Right cardiac atrium (tissue), 5 donors: ENCODE data around the gene CNN2. TPM values are rescaled to one million over a fixed set of nuclear protein-coding genes. Genes with fewer than 3 reads are reported as not detected.
A peak's percentile ranks its signal among the peaks of the same experiment; 100 is the strongest.

Experiments
- ATAC-seq, 2 donors: fragments of 200-7000 bp; cut with Tn5 transposase; one replicate each; pipeline versions ENCODE4 v1.8.0 to v1.9.1; 2020; ENCODE audit warnings: moderate library complexity in 2 of 2, mild to moderate bottlenecking in 1 of 2
- DNase-seq, 3 donors: peaks; one replicate each; pipeline ENCODE4 v3.0.0-alpha.2; 2020
- H3K27ac ChIP-seq: one replicate; pipeline ENCODE4 v1.5.1; 2013; ENCODE audit warnings: mild to moderate bottlenecking, low read length, control low read depth, moderate library complexity
- H3K27me3 ChIP-seq: one replicate; pipeline ENCODE4 v1.6.1; 2013; ENCODE audit not compliant: control insufficient read depth, insufficient read depth
- H3K4me1 ChIP-seq: one replicate; pipeline ENCODE4 v1.6.1; 2013; ENCODE audit warnings: low read length; ENCODE audit not compliant: control insufficient read depth, insufficient read depth
- H3K4me3 ChIP-seq: one replicate; pipeline ENCODE4 v1.5.1; 2013; ENCODE audit warnings: low read length, control low read depth
- H3K9me3 ChIP-seq: one replicate; pipeline ENCODE4 v1.6.1; 2013; ENCODE audit warnings: low read length; ENCODE audit not compliant: control insufficient read depth
- WGBS: extraction: QIAGEN DNeasy Blood & Tissue Kit; methylation state at CpG from one replicate; pipeline ENCODE4 v1.1.7; 2013; 5-methylcytosine and 5-hydroxymethylcytosine counted together
- intact Hi-C, 4 donors: fragments of 100-400 bp; cut with DNase I; formaldehyde crosslinking; loops; one replicate each; pipeline versions ENCODE4 v1.11.0 to v1.14.0; 2022 to 2023
- long read RNA-seq, 4 donors: library from polyadenylated mRNA; unstranded; transcript quantifications; one replicate each; pipeline ENCODE4 v2.0.0, GENCODE V29; 2020 to 2021
- polyA plus RNA-seq: library from polyadenylated mRNA; stranded (reverse); fragments of 200-250 nt; gene quantifications from one replicate; pipeline ENCODE4 v1.2.3, GENCODE V29; 2013
- total RNA-seq, 4 donors: library from RNA; stranded (reverse); fragmentation: NEBNext Ultra II Directional; extraction: Animal tissue kit (Norgen Biotek cat#: 25700); gene quantifications; one replicate each; pipeline ENCODE4 v1.2.1, GENCODE V29; 2021
- donor health status: healthy with polysubstance abuse.
- donor health status: DM: no; HTN: yes; CAD: no.
- donor health status: DM: no; HTN: no; CAD: no.
- donor health status: DM: no; HTN: yes; CAD: no; lungs with severe emphysema.
- donor health status: DM: yes; HTN: yes; CAD: no.

CNN2 gene
- 10 to 100 TPM; 57.4 to 75.9 (median 63.8) TPM for total RNA-seq
- 52.1 TPM for polyA plus RNA-seq
- long read RNA-seq, donor 1, transcript CNN2-206 (1 exons, 2,266 nt): minor isoform, 10 of 88 reads
- long read RNA-seq, donor 1, transcript CNN2-201 (7 exons, 2,179 nt): major isoform, 74 of 88 reads
- long read RNA-seq, donor 1, partial matches to known transcripts: 2 of 88 reads
- long read RNA-seq, donor 1, other reads (novel, unspliced or antisense): 0 of 88 reads
- long read RNA-seq, donor 2, transcript CNN2-201 (7 exons, 2,179 nt): major isoform, 31 of 39 reads
- long read RNA-seq, donor 2, partial matches to known transcripts: 1 of 39 reads
- long read RNA-seq, donor 2, other reads (novel, unspliced or antisense): 4 of 39 reads
- long read RNA-seq, donor 3, transcript CNN2-201 (7 exons, 2,179 nt): major isoform, 246 of 304 reads
- long read RNA-seq, donor 3, transcript CNN2-208 (6 exons, 828 nt): minor isoform, 5 of 304 reads
- long read RNA-seq, donor 3, transcript CNN2-206 (1 exons, 2,266 nt): minor isoform, 15 of 304 reads
- long read RNA-seq, donor 3, partial matches to known transcripts: 10 of 304 reads
- long read RNA-seq, donor 3, other reads (novel, unspliced or antisense): 24 of 304 reads
- long read RNA-seq, donor 4, transcript CNN2-201 (7 exons, 2,179 nt): major isoform, 49 of 58 reads
- long read RNA-seq, donor 4, partial matches to known transcripts: 0 of 58 reads
- long read RNA-seq, donor 4, other reads (novel, unspliced or antisense): 5 of 58 reads

DNA sequence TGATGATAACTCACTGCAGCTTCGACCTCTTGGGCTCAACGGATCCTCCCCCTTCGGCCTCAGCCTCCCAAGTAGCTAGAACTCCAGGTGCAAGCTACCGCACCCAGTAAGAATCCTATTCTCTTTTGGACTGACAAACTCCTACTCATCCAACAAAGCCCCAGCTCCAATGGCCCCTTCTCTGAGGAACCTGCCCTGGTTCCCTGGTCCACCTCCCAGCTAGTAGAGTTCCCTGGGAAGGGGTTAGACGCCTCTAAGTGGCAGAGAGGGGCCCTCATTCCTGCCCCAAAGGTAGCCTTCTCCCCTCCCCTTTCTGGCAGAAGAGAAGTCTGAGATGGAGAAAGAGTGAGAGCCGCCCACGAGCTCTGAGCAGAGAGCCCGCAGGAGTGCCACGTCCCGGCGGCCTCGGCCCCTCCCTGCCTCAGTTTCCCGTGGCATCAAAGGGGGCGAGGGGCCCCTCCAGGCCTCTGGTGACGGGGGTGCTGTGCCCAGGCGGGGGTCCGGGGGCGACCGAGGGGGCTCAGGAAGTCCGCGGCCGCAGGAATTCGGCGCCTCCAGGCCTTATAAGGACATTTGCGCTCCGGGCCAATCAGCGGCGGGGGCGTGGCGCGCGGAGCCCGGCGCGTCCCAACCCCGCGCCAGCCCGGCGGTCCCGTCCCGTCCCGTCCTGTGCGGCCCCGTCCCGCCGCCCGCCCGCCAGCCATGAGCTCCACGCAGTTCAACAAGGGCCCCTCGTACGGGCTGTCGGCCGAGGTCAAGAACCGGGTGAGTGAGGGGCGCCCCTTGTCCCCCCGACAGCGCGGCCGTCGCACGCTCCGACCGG, at the start of gene CNN2:
Gene CNN2 (plus strand): TSS at position 649 of the 823 bp plus-strand sequence. CDS start 54 bp downstream, at position 703.
- intact Hi-C loops: loop anchor here in 2 of 4 donors (5.0 to 10.0 kb wide), 2 partner anchors 76 to 79 kb away; partner anchors contain the start of gene GPX4 (in 2 of the 2)

DNA sequence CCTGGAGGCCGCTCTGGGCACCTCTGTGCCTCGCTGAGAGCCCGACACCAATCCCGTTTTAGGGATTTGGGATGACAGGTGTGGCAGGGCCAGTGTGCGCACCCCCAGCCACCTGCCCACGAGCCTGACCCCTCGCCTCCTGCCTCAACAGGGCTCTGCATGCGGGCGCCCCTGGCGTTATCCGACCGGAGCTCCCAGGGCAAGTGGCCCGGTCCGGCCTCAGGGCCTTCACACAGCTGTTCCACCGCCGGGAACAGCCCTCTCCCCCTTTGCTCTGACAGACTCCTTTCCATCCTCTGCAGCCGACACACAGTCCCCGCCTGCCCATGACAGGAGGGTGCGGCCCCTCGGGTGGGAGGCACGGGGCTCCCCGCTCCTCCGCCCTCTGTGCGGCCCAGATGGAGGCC, 49.3 kb upstream of the CNN2 start:
- H3K27ac ChIP-seq: no peak overlapping the region
- no peaks in the 10 kb centered on the region for H3K27me3 ChIP-seq
- H3K9me3 ChIP-seq: no peaks in the 10 kb centered on the region
- peak in 1 of 2 donors; percentile 18 for ATAC-seq
- WGBS: 83% methylated on average over 24 of the region's 24 CpGs
- no peak overlapping the region for H3K4me3 ChIP-seq
- intact Hi-C loops: no loop called here
- peak in 1 of 3 donors; percentile 37 for DNase-seq
- H3K4me1 ChIP-seq: no peaks in the 10 kb centered on the region

More for the DNA sequence above, at the start of gene CNN2:
- DNase-seq (peak; percentile 82 to 93 (median 93)), ATAC-seq (peak; percentile 83 to 86)
- Histone ChIP-seq H3K4me1 (no peaks in the 10 kb centered on the region), H3K9me3 (no peaks in the 10 kb centered on the region), H3K27me3 (no peaks in the 10 kb centered on the region), H3K4me3 (peak within 1 kb of the TSS; percentile 58), H3K27ac (peak within 1 kb of the TSS; percentile 73)
- WGBS: 5% methylated on average over 63 of the region's 63 CpGs

DNA sequence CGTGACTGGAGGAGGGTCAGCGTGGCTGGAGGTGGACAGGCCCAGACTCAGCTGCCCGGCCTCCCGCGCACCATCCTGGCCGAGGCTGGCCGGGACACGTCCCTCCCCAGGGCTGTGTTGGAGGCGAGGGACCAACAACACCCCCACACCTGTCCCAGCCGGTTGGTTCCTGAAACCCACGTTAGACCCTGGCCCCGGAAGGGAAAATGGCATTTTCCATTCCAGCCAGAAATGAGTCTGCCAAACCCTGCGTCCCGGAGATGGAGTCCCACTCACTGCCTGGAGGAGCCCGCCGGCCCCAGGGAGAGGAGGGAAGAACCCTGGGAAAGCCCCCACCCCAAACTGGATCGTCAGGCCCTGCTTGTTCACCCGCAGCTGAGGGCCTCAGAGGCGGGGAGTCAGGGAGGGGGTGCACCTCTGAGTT, 47.1 kb upstream of the CNN2 start:
- H3K4me3 ChIP-seq: no peak overlapping the region
- intact Hi-C loops: no loop called here
- H3K9me3 ChIP-seq: no peaks in the 10 kb centered on the region
- no peak overlapping the region for H3K27ac ChIP-seq
- no peaks in the 10 kb centered on the region for H3K27me3 ChIP-seq
- ATAC-seq (no peak), DNase-seq (no peak)
- no peaks in the 10 kb centered on the region for H3K4me1 ChIP-seq
- WGBS: 65% methylated on average over 19 of the region's 19 CpGs

DNA sequence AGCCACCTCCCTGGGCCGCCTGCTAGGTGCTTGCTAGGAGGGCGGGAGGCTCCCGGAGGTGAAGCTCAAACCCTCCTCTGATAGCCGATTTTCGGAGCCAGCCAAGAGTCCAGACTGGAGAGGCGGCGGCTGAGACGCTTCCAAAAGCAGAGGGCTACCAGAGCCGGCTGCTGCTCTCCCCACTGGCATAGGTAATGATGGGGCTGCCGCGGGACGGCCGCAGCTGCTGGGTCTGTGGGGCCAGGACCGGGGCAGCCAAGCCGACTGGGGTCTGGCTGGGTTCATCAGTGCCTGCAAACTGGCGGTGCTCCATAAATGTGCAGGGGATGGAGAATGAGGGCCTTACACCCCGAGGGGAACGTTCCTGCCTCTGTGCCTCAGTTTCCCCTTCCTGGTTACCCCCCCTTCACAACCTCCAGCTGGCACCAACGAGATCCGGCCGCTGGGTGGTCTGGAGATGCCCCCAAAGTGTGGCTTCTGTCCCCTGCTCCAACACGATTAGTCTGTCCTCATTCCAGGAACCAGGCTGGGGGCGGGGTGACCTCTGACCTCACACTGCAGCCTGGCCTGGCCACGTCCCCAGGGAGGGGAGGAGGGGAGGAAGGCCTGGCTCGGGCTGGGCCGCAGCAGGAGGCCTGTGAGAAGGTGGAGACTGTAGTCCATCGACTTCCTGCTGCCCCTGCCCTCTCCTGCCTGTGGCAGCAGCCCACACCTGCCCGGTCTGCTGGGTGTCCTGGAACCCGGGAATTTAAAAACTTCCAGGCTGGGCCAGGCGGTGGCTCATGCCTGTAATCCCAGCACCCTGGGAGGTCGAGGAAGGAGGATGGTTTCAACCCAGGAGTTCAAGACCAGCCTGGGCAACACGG, 46.0 kb upstream of the CNN2 start:
- WGBS: 27% methylated on average over 32 of the region's 32 CpGs
- DNase-seq (peak in 1 of 3 donors; percentile 72), ATAC-seq (no peak)
- intact Hi-C loops: loop anchor here in 2 of 4 donors (10.0 kb wide), 2 partner anchors 206 to 216 kb away; no protein-coding TSS in a partner anchor
- no peaks in the 10 kb centered on the region for H3K27me3 ChIP-seq
- H3K4me1 ChIP-seq: no peaks in the 10 kb centered on the region
- H3K9me3 ChIP-seq: no peaks in the 10 kb centered on the region
- no peak overlapping the region for H3K27ac ChIP-seq
- H3K4me3 ChIP-seq: no peak overlapping the region

DNA sequence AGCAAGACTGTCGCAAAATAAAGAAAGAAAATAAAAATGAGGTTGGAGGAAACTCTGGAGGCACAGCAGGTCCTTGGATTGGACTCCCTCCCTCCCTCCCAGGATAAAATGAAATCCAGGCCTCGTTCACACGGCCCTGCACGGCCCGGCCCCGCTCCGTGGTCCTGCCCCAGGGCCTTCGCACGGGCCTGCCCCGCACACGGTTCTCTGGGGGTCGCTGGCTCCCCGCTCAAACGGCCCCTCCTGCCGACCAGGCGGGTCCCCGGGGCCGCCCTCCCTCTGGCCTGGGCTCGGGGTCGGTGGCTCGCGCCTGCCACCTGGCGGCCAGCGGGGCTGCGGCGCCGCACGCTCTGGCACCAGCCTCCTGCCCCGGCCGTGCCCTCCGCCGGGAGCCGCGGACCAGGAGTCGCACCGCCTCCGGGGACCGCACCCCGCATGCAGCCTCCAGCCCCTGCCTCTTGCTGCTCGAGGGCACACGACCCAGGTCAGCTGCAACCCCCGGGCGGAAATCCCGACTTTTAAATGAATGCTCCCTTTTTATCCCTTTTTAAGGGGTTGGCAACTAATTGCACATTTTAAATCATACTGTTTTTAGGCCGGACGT, 43.7 kb upstream of the CNN2 start:
- Histone ChIP-seq H3K27ac (no peak overlapping the region), H3K4me3 (no peak overlapping the region), H3K9me3 (no peaks in the 10 kb centered on the region), H3K27me3 (no peaks in the 10 kb centered on the region), H3K4me1 (no peaks in the 10 kb centered on the region)
- ATAC-seq (peak; percentile 81 to 82), DNase-seq (peak; percentile 64 to 90 (median 90))
- intact Hi-C loops: loop anchor here (1.0 to 10.0 kb wide), 7 partner anchors 58 to 218 kb away; no protein-coding TSS in a partner anchor
- 1% methylated on average over 46 of the region's 46 CpGs for WGBS

- intact Hi-C loops: loop anchor here in 2 of 4 donors (10.0 kb wide), 2 partner anchors 210 to 220 kb away; no protein-coding TSS in a partner anchor
Measured at GRCh38 chr19:984165-984967, 42.0 kb upstream of the CNN2 start, which contains the start of gene WDR18. WDR18 (plus strand) TSS chr19:984345; CDS start chr19:984354, 9 bp downstream.

GRCh38 chr19:986083-986482, 40.3 kb upstream of the CNN2 start:
- H3K27me3 ChIP-seq: no peaks in the 10 kb centered on the region
- H3K9me3 ChIP-seq: no peaks in the 10 kb centered on the region
- H3K4me1 ChIP-seq: no peaks in the 10 kb centered on the region
- no peak overlapping the region for H3K4me3 ChIP-seq
- intact Hi-C loops: loop anchor here in 2 of 4 donors (10.0 kb wide), 2 partner anchors 211 to 221 kb away; no protein-coding TSS in a partner anchor
- DNase-seq (peak in 1 of 3 donors; percentile 38), ATAC-seq (no peak)
- 94% methylated on average over 14 of the region's 14 CpGs for WGBS
- H3K27ac ChIP-seq: no peak overlapping the region

More at GRCh38 chr19:984165-984967, 42.0 kb upstream of the CNN2 start, which contains the start of gene WDR18:
- H3K27me3 ChIP-seq: no peaks in the 10 kb centered on the region
- peak within 1 kb of the TSS; percentile 92 for H3K4me3 ChIP-seq
- peak; percentile 95 to 96 for ATAC-seq
- peak within 1 kb of the TSS; percentile 84 for H3K27ac ChIP-seq
- WGBS: under 1% methylated on average over 78 of the region's 78 CpGs
- H3K4me1 ChIP-seq: no peaks in the 10 kb centered on the region
- DNase-seq: peak; percentile 95 to 98 (median 98)
- H3K9me3 ChIP-seq: no peaks in the 10 kb centered on the region

- no peaks in the 10 kb centered on the region for H3K4me1 ChIP-seq
- no peaks in the 10 kb centered on the region for H3K27me3 ChIP-seq
- no peak overlapping the region for H3K27ac ChIP-seq
- H3K9me3 ChIP-seq: no peaks in the 10 kb centered on the region
- WGBS: 82% methylated on average over 14 of the region's 14 CpGs
- DNase-seq: peak in 1 of 3 donors; percentile 36
- no peak for ATAC-seq
- intact Hi-C loops: loop anchor here in 2 of 4 donors (10.0 kb wide), 2 partner anchors 213 to 223 kb away; no protein-coding TSS in a partner anchor
- no peak overlapping the region for H3K4me3 ChIP-seq
Measured at GRCh38 chr19:988081-988480, 38.3 kb upstream of the CNN2 start.
